ENCODE data around the gene TEPSIN.
"Not testable (repeated sequence)": the region's sequence is repeated elsewhere in the genome, so short reads cannot be mapped to it uniquely, and the experiment has no call there.

TEPSIN gene

GRCh38 chr17:81236784-81237183 is 2.1 kb downstream of the TEPSIN start:
- DNase-seq: no peak

- no peak for DNase-seq
Measured at GRCh38 chr17:81235822-81236740, 2.8 kb downstream of the TEPSIN start.

- DNase-seq: no peak
Measured at GRCh38 chr17:81234940-81235821, 3.7 kb downstream of the TEPSIN start.

GRCh38 chr17:81234506-81234855 is 4.4 kb downstream of the TEPSIN start:
- DNase-seq: no peak

GRCh38 chr17:81233811-81234505 is 4.9 kb downstream of the TEPSIN start:
- DNase-seq: no peak

- no peak for DNase-seq
Measured at GRCh38 chr17:81233316-81233715, 5.5 kb downstream of the TEPSIN start.

- no peak for DNase-seq
Measured at GRCh38 chr17:81232616-81233241, 6.1 kb downstream of the TEPSIN start.

- no peak for DNase-seq
Measured at GRCh38 chr17:81231766-81232581, 6.9 kb downstream of the TEPSIN start.

GRCh38 chr17:81231121-81231645 is 7.7 kb downstream of the TEPSIN start:
- DNase-seq: no peak

- DNase-seq: no peak
Measured at GRCh38 chr17:81230043-81230820, 8.6 kb downstream of the TEPSIN start.

GRCh38 chr17:81229666-81229920 is 9.3 kb downstream of the TEPSIN start:
- DNase-seq: no peak

GRCh38 chr17:81228834-81229665 is 9.8 kb downstream of the TEPSIN start:
- DNase-seq: no peak

- DNase-seq: no peak
Measured at GRCh38 chr17:81228420-81228819, 10.4 kb downstream of the TEPSIN start.

- DNase-seq: not testable (repeated sequence)
Measured at GRCh38 chr17:81227630-81228029, 11.2 kb downstream of the TEPSIN start.

- DNase-seq: no peak
Measured at GRCh38 chr17:81223762-81224130, 15.1 kb downstream of the TEPSIN start.

GRCh38 chr17:81222906-81223761 is 15.7 kb downstream of the TEPSIN start, which contains the start of gene CEP131:
CEP131 (minus strand) TSS chr17:81222965; CDS start chr17:81220056, 2,909 bp downstream.
- DNase-seq: peak; percentile 92

GRCh38 chr17:81222620-81222905 is 16.3 kb downstream of the TEPSIN start:
- DNase-seq: no peak

GRCh38 chr17:81221842-81222619 is 16.8 kb downstream of the TEPSIN start:
- DNase-seq: peak; percentile 20
